CD4-positive, alpha-beta T cell treated with Interleukin-1 beta for 1 hour (primary cell): ENCODE results near the gene NME5.
"Not testable (repeated sequence)": the region's sequence is repeated elsewhere in the genome, so short reads cannot be mapped to it uniquely, and the experiment has no call there.

ENCODE experiments used
- DNase-seq, 2 donors: peaks; one replicate each; pipeline ENCODE4 v3.0.0-alpha.2; 2020 to 2022

NME5 gene

GRCh38 chr5:138138949-138139780, at the start of gene NME5:
TSS of gene NME5 (minus strand) at chr5:138139428. CDS start at chr5:138138780, 648 bp downstream.
- peak in 1 of 2 donors; percentile 4 for DNase-seq

GRCh38 chr5:138188626-138189025, 49.4 kb upstream of the NME5 start:
- DNase-seq, result no peak

GRCh38 chr5:138186002-138186447, 46.8 kb upstream of the NME5 start:
- DNase-seq, result no peak

- DNase-seq, result no peak
Measured at GRCh38 chr5:138182808-138183207, 43.6 kb upstream of the NME5 start.

GRCh38 chr5:138180841-138181240, 41.6 kb upstream of the NME5 start:
- DNase-seq, result no peak

- DNase-seq, result peak in 1 of 2 donors; percentile 61
Measured at GRCh38 chr5:138180183-138180782, 41.1 kb upstream of the NME5 start.

- DNase-seq, result no peak
Measured at GRCh38 chr5:138179277-138179857, 40.1 kb upstream of the NME5 start.

- peak; percentile 91 to 92 for DNase-seq
Measured at GRCh38 chr5:138178516-138179276, 39.5 kb upstream of the NME5 start, which contains the start of the genes BRD8 and KIF20A. TSS of gene BRD8 (minus strand) at chr5:138178630. CDS start at chr5:138178614, 16 bp downstream. TSS of gene KIF20A (plus strand) at chr5:138179112. CDS start at chr5:138179681, 569 bp downstream.

GRCh38 chr5:138177941-138178515, 38.8 kb upstream of the NME5 start:
- DNase-seq, result peak in 1 of 2 donors; percentile 21

- DNase-seq, result no peak
Measured at GRCh38 chr5:138170299-138170698, 31.1 kb upstream of the NME5 start.

GRCh38 chr5:138169124-138169523, 29.9 kb upstream of the NME5 start:
- DNase-seq, result no peak

GRCh38 chr5:138163721-138164120, 24.5 kb upstream of the NME5 start:
- no peak for DNase-seq

GRCh38 chr5:138160706-138161105, 21.5 kb upstream of the NME5 start:
- no peak for DNase-seq

GRCh38 chr5:138159666-138160065, 20.4 kb upstream of the NME5 start:
- no peak for DNase-seq

- DNase-seq, result no peak
Measured at GRCh38 chr5:138157626-138158025, 18.4 kb upstream of the NME5 start.

- not testable (repeated sequence) for DNase-seq
Measured at GRCh38 chr5:138155977-138156376, 16.7 kb upstream of the NME5 start.

- DNase-seq, result no peak
Measured at GRCh38 chr5:138149530-138149929, 10.3 kb upstream of the NME5 start.

- no peak for DNase-seq
Measured at GRCh38 chr5:138148811-138149210, 9.6 kb upstream of the NME5 start.

- not testable (repeated sequence) for DNase-seq
Measured at GRCh38 chr5:138143578-138143977, 4.3 kb upstream of the NME5 start.

GRCh38 chr5:138141734-138142133, 2.5 kb upstream of the NME5 start:
- DNase-seq, result no peak

- no peak for DNase-seq
Measured at GRCh38 chr5:138140268-138140667, 1.0 kb upstream of the NME5 start.

- no peak for DNase-seq
Measured at GRCh38 chr5:138139781-138140090, 508 bp upstream of the NME5 start.

GRCh38 chr5:138132543-138132942, 6.7 kb downstream of the NME5 start:
- DNase-seq, result no peak
